SJCRH30 (cell line): Measurements from ENCODE around the gene DNAJC6. TPM values are rescaled to one million over a fixed set of nuclear protein-coding genes. Genes with fewer than 3 reads are reported as not detected.
"Not testable (repeated sequence)": the region's sequence is repeated elsewhere in the genome, so short reads cannot be mapped to it uniquely, and the experiment has no call there.

ENCODE experiments used
- DNase-seq, 2 experiments: peaks; one replicate each; pipeline ENCODE4 v3.0.0-alpha.2; 2015 to 2020
- H3K27ac ChIP-seq: fragments of 250-450 bp; sonication (Bioruptor Pico); 2 replicates; pipeline ENCODE4 v1.5.1; 2020; ENCODE audit warnings: mild to moderate bottlenecking, moderate library complexity
- H3K27me3 ChIP-seq: fragments of 250-450 bp; sonication (Bioruptor Pico); 2 replicates; pipeline ENCODE4 v1.5.1; 2020; ENCODE audit warnings: mild to moderate bottlenecking, moderate library complexity
- H3K36me3 ChIP-seq: fragments of 250-450 bp; sonication (Bioruptor Pico); 2 replicates; pipeline ENCODE4 v1.5.1; 2020; ENCODE audit warnings: mild to moderate bottlenecking, moderate library complexity
- H3K4me1 ChIP-seq: fragments of 250-450 bp; sonication (Bioruptor Pico); 2 replicates; pipeline ENCODE4 v1.5.1; 2020; ENCODE audit warnings: mild to moderate bottlenecking, moderate library complexity
- H3K4me3 ChIP-seq: fragments of 250-450 bp; sonication (Bioruptor Pico); 2 replicates; pipeline ENCODE4 v1.5.1; 2020; ENCODE audit warnings: mild to moderate bottlenecking, moderate library complexity
- H3K9me3 ChIP-seq: fragments of 250-450 bp; sonication (Bioruptor Pico); replicated peaks from 2 replicates; pipeline ENCODE4 v1.5.1; 2020; ENCODE audit warnings: mild to moderate bottlenecking, moderate library complexity
- total RNA-seq: library from RNA; depleted of rRNA; stranded (reverse); fragments of >200 nt; shearing (Covaris generic); gene quantifications from 2 replicates; pipeline ENCODE4 v1.2.3, GENCODE V29; 2014

DNAJC6 gene
- total RNA-seq, 1 experiment from 2014 or later = 0.02 TPM

DNA sequence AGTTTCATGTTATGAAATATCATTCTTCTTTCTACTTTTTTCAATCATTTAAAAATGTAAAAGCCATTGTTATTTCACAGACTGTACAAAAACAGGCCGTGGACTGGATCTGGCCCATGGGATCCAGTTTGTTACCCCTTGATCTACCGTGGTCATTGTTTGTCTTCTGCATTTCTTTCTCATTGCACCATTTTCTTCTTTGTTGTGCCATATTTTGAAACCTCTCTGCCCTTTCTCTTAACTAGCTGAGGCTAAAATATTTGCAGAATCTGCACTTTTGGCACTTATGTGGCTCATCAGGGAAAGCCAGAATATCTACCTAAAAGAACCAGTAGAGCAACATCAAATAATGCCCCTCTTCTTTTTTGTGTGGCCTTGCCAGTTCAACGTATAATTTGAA lies 50.5 kb downstream of the DNAJC6 start:
- DNase-seq = no peak
- Histone ChIP-seq H3K36me3 (no peaks in the 10 kb centered on the region), H3K4me1 (no peaks in the 10 kb centered on the region), H3K4me3 (no peak overlapping the region), H3K27me3 (no peaks in the 10 kb centered on the region), H3K27ac (no peak overlapping the region), H3K9me3 (no peaks in the 10 kb centered on the region)

DNA sequence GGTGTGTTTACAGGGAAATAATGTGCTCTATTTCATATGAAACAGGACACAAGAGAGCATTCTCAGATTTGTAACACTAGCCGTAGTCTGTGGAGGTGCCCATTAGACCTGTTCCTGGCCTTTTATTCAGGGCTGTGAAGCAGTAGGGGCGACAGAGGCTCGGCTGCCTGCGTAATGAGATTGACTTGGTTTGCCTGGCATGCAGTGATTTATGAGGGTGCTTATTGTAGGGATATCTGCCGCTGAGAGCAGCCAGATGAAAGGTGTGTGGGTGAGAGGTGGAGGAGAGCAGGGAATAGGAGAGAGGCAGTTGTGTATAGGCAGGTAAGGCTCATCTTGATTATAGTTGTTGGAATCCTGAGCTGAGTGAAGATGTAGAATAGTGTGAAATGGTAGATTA lies 51.3 kb downstream of the DNAJC6 start:
- Histone ChIP-seq H3K27ac (no peak overlapping the region), H3K27me3 (no peaks in the 10 kb centered on the region), H3K4me1 (no peaks in the 10 kb centered on the region), H3K36me3 (no peaks in the 10 kb centered on the region), H3K4me3 (no peak overlapping the region), H3K9me3 (no peaks in the 10 kb centered on the region)
- DNase-seq = no peak

DNA sequence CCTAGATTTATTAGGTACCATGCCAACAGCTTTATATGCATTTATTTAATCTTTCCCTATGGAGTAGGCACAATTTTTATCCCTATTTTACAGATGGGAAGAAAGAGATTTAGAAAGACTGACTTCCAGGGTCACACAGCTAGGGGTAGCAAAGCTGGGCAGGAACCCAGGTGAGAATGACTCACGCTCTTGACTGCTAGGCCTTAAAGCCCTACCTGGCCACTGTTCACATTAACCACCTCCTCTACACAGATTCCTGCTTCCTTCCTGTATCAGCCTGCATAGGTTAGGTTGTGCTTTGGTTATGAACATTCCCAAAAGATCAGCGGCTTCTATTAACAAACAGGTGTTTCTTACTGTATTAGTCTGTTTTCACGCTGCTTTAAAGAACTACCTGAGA lies 53.2 kb downstream of the DNAJC6 start:
- no peaks in the 10 kb centered on the region for H3K4me1 ChIP-seq
- no peak overlapping the region for H3K27ac ChIP-seq
- no peaks in the 10 kb centered on the region for H3K27me3 ChIP-seq
- no peaks in the 10 kb centered on the region for H3K36me3 ChIP-seq
- H3K4me3 ChIP-seq = no peak overlapping the region
- H3K9me3 ChIP-seq = no peaks in the 10 kb centered on the region
- no peak for DNase-seq

DNA sequence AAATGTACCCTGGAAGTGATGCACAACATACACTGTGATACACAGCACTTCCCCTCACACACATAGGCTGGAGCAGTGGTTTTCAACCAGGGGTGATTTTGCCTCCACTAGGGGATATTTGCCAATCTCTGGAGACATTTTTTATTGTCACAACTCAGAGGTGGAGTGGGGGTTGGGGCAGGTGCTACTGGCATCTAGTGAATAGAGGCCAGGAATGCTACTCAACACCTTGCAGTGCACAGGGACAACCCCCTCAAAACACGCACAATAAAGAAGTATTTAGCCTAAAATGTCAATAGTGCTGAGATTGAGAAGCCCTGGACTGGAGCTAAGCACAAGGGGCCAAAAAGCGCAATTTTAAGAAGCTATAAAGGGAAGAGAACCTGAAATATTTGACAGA lies 54.1 kb downstream of the DNAJC6 start:
- Histone ChIP-seq H3K4me3 (no peak overlapping the region), H3K9me3 (no peaks in the 10 kb centered on the region), H3K36me3 (no peaks in the 10 kb centered on the region), H3K27ac (no peak overlapping the region), H3K4me1 (no peaks in the 10 kb centered on the region), H3K27me3 (no peaks in the 10 kb centered on the region)
- no peak for DNase-seq

DNA sequence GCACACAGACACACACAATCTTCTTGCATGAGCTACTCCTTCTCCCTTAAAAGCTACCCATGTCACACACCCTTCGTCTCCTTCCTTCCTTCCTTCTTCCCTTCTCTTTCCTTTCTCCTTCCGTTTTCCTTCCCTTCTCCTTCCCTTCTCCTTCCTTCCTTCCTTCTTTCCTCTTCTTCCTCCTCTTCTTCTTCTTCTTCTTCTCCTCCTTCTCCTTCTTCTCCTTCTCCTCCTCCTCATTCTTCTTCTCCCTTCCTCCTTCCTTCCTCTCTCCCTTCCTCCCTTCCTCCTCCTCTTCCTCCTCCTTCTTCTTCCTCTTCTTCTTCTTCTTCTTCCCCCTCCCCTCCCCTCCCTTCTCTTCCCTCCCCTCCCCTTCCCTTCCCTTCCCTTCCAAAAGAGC lies 59.1 kb downstream of the DNAJC6 start:
- H3K4me3 ChIP-seq = no peak overlapping the region
- no peaks in the 10 kb centered on the region for H3K27me3 ChIP-seq
- H3K36me3 ChIP-seq = no peaks in the 10 kb centered on the region
- H3K27ac ChIP-seq = no peak overlapping the region
- no peaks in the 10 kb centered on the region for H3K9me3 ChIP-seq
- DNase-seq = no peak
- H3K4me1 ChIP-seq = no peaks in the 10 kb centered on the region

DNA sequence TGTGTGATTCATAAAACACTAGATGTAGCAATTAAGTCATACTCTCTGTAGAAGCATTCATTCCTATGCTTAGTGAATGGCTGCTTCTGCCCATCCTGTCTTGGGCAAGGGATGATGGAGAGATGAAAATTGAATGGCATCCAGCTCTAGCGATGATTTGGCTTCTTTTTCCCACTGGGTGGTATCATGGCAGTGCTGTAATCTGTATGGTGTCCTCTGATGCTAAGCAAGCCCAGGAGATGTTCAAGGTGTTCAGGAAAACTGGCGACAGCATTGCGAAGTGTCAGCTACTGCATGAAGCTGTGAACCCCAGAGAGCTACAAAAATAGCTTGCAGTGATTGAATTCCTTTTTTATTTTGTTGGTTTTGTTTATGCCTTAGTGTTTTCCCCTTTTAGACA lies 62.2 kb downstream of the DNAJC6 start:
- DNase-seq = no peak
- Histone ChIP-seq H3K36me3 (no peaks in the 10 kb centered on the region), H3K4me3 (no peak overlapping the region), H3K9me3 (no peaks in the 10 kb centered on the region), H3K4me1 (no peaks in the 10 kb centered on the region), H3K27ac (no peak overlapping the region), H3K27me3 (no peaks in the 10 kb centered on the region)

DNA sequence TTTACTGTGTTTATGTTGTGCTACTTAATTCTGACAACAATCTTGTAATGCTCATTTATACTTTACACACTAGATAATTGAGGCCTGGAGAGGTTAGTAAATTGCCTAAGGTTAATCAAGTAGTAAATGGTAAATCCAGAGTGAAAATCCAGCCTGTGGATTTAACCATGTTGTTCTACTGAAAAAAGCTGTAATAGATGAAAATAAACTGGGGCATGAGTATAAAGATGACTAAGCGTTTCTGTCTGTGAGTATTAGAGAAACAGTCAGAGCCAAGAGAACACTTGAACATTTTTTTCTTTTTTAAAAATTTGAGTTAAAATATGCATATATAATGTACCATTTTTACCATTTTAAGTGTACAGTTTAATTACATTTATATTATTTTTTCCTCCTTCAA lies 63.2 kb downstream of the DNAJC6 start:
- no peaks in the 10 kb centered on the region for H3K4me1 ChIP-seq
- H3K36me3 ChIP-seq = no peaks in the 10 kb centered on the region
- no peaks in the 10 kb centered on the region for H3K9me3 ChIP-seq
- no peak for DNase-seq
- H3K4me3 ChIP-seq = no peak overlapping the region
- H3K27ac ChIP-seq = no peak overlapping the region
- H3K27me3 ChIP-seq = no peaks in the 10 kb centered on the region

DNA sequence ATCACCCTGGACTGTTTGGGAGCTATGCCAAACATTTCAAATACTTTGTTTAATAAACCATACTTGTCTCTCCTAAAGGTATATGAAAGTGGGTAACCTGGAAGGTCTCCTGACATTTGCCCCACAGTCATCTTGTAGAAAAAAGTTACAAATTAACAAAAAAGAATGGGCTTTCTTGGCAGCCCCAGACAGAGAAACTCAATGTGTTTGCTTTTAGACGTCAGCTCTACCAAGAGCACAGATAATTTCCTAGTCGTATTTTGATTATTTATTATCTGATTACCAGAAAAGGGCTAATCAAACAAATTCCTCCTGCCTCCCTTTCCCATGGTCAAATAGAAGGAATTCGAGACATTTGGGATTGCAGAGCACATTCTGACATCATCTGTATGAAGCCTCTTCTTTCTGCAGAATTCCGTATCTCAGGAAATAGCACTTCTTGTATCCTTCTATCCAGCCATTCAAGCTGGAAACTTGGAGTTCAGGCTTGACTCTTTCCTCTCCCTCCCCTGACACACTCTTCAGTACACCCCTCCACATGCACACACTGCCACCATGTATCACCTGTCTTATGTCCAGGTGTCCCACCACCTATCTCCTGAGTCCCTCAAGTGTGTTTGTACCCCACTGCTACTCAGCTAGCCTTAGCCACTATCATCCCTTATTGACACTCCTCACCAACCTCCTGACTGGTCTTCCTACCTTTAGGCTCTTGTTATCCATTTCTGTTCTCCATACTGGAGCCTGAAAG lies 68.3 kb downstream of the DNAJC6 start:
- Histone ChIP-seq H3K27me3 (0 out of 2 replicates have a peak, but pooled peaks cover 5% of the 10 kb centered on the region), H3K36me3 (no peaks in the 10 kb centered on the region), H3K9me3 (no peaks in the 10 kb centered on the region), H3K4me1 (no peaks in the 10 kb centered on the region), H3K27ac (no peak overlapping the region), H3K4me3 (no peak overlapping the region)
- DNase-seq = no peak

DNA sequence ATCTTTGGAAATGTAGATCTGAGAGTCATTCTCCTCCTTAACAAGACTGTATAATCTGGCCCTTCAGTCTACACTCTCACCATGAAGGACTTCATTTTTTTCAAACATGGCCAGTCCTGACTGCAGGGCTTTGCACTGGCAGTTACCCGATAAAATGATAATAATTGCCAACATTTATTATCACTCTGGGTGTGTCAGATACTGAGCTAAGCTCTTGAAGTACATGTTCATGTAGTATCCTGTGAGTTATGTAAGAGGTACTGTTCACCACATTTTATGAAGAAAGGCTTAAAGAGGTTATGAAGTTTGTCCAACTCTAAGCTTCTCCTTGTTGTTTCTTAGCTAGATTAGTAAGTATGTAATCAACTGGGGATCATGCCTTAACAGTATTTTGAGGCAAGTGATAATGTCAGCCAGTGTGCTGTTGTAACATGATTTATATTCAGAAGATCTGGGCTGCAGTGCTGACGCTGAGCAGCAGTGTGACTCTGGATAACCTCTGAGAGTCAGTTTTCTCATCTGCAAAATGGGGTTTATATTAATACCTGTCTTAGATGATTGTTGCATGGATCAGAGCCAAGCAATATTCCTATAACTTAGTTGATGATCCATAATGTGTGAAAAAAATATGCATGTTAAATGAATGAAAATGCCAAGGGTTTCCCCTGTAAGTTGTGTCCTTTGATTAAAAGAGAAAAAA lies 69.1 kb downstream of the DNAJC6 start:
- no peak overlapping the region for H3K4me3 ChIP-seq
- H3K27me3 ChIP-seq = 0 out of 2 replicates have a peak, but pooled peaks cover 6% of the 10 kb centered on the region
- H3K27ac ChIP-seq = no peak overlapping the region
- no peaks in the 10 kb centered on the region for H3K36me3 ChIP-seq
- H3K4me1 ChIP-seq = no peaks in the 10 kb centered on the region
- H3K9me3 ChIP-seq = no peaks in the 10 kb centered on the region
- no peak for DNase-seq

DNA sequence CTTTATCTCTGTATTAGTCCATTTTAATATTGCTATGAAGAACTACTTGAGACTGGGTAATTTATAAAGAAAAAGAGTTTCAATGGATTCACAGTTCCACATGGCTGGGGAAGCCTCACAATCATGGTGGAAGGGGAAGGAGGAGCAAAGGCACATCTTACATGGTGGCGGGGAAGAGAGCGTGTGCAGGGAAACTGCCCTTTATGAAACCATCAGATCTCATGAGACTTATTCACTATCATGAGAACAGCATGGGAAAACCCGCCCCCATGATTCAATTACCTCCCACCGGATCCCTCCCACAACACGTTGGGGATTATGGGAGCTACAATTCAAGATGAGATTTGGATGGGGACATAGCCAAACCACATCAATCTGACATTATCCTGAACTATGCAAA lies 75.1 kb downstream of the DNAJC6 start:
- not testable (repeated sequence) for H3K4me3 ChIP-seq, DNase-seq, H3K4me1 ChIP-seq

DNA sequence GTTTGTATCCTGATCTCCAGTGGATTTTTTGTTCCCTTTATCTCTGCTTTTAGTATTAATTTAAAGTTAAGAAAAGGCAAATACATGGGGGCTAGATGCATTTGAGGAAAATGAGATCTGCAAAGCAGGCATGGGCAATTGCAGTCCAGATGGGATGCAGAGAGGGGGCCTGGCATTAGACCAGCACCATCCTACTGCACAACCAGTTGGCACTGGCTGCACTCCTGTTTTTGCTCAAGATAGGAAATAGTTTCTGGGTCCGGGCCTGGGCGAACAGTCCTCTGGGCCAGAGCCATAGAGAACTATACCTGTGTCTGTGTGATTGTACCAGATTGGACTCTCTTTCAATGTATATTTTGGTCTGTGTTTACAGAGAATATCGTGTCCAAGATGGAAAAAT lies 77.1 kb downstream of the DNAJC6 start:
- H3K4me3 ChIP-seq = no peak overlapping the region
- H3K9me3 ChIP-seq = no peaks in the 10 kb centered on the region
- H3K36me3 ChIP-seq = no peaks in the 10 kb centered on the region
- 0 out of 2 replicates have a peak, but pooled peaks cover 6% of the 10 kb centered on the region for H3K27me3 ChIP-seq
- no peaks in the 10 kb centered on the region for H3K4me1 ChIP-seq
- H3K27ac ChIP-seq = no peak overlapping the region
- DNase-seq = no peak

More for the DNA sequence above, 75.1 kb downstream of the DNAJC6 start:
- not testable (repeated sequence) for H3K36me3 ChIP-seq, H3K27ac ChIP-seq, H3K27me3 ChIP-seq, H3K9me3 ChIP-seq

DNA sequence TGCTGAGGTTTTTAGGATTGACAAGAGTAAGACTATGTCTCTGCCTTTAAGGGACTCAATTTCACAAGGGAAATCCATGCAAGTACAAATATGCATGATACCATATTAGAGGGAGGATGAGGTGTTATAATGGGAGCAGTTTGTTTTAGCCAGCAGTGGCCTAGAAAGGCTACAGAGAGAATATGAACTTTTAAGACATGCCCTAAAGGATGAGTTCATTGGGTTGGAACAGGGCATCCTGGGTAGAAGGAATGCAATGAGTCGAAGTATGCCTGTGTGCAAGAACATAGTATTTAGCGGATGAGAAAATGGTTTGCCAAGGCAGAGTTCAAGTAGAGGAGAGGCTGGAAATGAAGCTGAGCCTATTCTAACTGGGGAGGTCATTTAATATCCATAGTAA lies 78.5 kb downstream of the DNAJC6 start:
- Histone ChIP-seq H3K4me1 (no peaks in the 10 kb centered on the region), H3K4me3 (no peak overlapping the region), H3K36me3 (no peaks in the 10 kb centered on the region), H3K9me3 (no peaks in the 10 kb centered on the region), H3K27ac (no peak overlapping the region), H3K27me3 (no peaks in the 10 kb centered on the region)
- DNase-seq = no peak

DNA sequence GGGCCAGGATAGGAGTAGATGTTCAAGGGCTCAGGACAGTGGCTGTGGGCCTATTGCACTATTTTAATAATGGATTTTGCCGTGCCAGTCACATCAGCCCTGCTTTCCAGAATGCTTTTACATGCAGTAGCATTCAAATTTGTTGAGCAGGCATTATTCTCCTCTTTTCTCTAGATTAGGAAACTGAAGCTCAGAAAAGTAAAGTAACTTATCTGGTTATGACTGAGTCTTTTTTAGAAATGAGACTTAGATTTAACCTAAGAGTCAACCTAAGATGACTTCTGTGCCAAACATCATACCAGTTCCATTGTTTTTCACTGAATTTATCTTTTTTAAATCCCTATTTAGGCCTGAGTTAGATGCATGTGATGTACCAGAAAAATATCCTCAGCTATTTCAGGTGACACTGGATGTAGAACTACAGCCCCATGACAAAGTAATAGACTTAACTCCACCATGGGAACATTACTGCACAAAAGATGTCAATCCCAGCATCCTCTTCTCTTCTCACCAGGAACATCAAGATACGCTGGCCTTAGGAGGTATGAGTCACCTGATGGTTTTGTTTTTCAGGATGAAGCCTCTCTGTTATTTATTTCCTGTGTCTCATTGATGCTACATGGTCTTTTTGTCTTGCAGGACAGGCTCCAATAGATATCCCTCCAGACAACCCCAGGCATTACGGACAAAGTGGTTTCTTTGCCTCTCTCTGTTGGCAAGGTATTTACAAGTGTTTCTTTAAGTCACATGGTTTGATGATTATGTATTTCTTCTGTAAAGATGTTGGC lies 79.8 kb downstream of the DNAJC6 start:
- no peaks in the 10 kb centered on the region for H3K9me3 ChIP-seq
- H3K27ac ChIP-seq = no peak overlapping the region
- DNase-seq = no peak
- H3K4me1 ChIP-seq = no peaks in the 10 kb centered on the region
- no peaks in the 10 kb centered on the region for H3K27me3 ChIP-seq
- H3K4me3 ChIP-seq = no peak overlapping the region
- no peaks in the 10 kb centered on the region for H3K36me3 ChIP-seq

DNA sequence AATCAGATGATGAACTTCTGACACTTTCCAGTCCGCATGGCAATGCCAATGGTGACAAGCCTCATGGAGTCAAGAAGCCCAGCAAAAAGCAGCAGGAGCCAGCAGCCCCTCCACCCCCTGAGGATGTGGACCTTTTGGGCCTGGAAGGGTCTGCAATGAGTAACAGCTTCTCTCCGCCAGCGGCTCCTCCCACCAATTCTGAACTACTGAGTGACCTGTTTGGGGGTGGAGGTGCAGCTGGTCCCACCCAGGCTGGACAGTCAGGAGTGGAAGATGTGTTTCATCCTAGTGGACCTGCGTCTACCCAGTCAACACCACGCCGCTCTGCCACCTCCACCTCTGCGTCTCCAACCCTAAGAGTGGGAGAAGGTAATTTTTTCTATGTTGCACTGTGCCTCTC lies 83.2 kb downstream of the DNAJC6 start:
- Histone ChIP-seq H3K27ac (no peak overlapping the region), H3K4me3 (no peak overlapping the region), H3K4me1 (no peaks in the 10 kb centered on the region), H3K9me3 (no peaks in the 10 kb centered on the region), H3K27me3 (no peaks in the 10 kb centered on the region), H3K36me3 (no peaks in the 10 kb centered on the region)
- no peak for DNase-seq

DNA sequence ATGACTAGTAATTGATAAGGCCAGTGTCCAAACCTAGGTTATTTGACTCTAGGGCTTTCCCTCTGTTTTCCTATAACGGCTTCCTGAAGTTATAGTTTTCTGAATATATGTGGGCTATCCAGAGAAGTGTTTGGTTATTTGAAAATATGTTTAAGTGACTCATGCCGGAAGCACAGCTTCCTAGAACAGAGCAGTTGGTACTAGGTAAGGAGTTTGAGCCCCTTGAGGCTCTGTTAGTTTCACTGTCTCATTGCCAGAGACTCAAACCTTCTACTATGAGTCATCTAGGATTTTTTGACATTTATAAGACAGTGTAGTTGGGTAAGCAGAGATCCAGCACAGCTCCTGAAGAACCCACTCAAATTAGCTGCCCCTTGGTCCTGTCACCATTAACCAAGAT lies 84.0 kb downstream of the DNAJC6 start:
- DNase-seq = no peak
- Histone ChIP-seq H3K9me3 (no peaks in the 10 kb centered on the region), H3K27ac (no peak overlapping the region)

More for the DNA sequence above, 84.0 kb downstream of the DNAJC6 start:
- Histone ChIP-seq H3K4me3 (no peak overlapping the region), H3K4me1 (no peaks in the 10 kb centered on the region), H3K27me3 (no peaks in the 10 kb centered on the region), H3K36me3 (no peaks in the 10 kb centered on the region)
